Lung (tissue), 12 donors: ENCODE data around the gene XPO4. TPM values are rescaled to one million over a fixed set of nuclear protein-coding genes. Genes with fewer than 3 reads are reported as not detected.
A peak's percentile ranks its signal among the peaks of the same experiment; 100 is the strongest.

Experiments
- ATAC-seq: fragments of 200-7000 bp; cut with Tn5 transposase; one replicate; pipeline ENCODE4 v1.9.1; 2020; ENCODE audit warnings: moderate number of reproducible peaks; ENCODE audit not compliant: insufficient read depth, low FRiP score
- DNase-seq, 3 donors: peaks; one replicate each; pipeline ENCODE4 v3.0.0-alpha.2; 2013 to 2017
- H3K27ac ChIP-seq, 2 donors: one replicate each; pipeline ENCODE4 v1.5.1; 2013; ENCODE audit warnings: mild to moderate bottlenecking in 2 of 2, moderate library complexity in 2 of 2, control low read depth in 1 of 2, inconsistent platforms in 1 of 2, low read depth in 1 of 2, low read length in 1 of 2
- H3K27me3 ChIP-seq, 3 donors: one replicate each; pipeline ENCODE4 v1.5.1; 2013; ENCODE audit warnings: low read length in 2 of 3; ENCODE audit not compliant: control insufficient read depth in 3 of 3, insufficient read depth in 3 of 3
- H3K36me3 ChIP-seq, 4 donors: one replicate each; pipeline ENCODE4 v1.5.1; 2013; ENCODE audit warnings: low read length in 4 of 4, mild to moderate bottlenecking in 1 of 4, moderate library complexity in 1 of 4; ENCODE audit not compliant: control insufficient read depth in 4 of 4, insufficient read depth in 4 of 4
- H3K4me1 ChIP-seq, 5 donors: one replicate each; pipeline ENCODE4 v1.5.1; 2013; ENCODE audit warnings: low read length in 5 of 5, mild to moderate bottlenecking in 2 of 5, moderate library complexity in 1 of 5; ENCODE audit not compliant: control insufficient read depth in 5 of 5, insufficient read depth in 5 of 5
- H3K4me3 ChIP-seq: one replicate; pipeline ENCODE4 v1.5.1; 2013; ENCODE audit warnings: mild to moderate bottlenecking, control low read depth, moderate library complexity
- H3K9ac ChIP-seq, 2 donors: one replicate each; pipeline ENCODE4 v1.5.1; 2013; ENCODE audit warnings: low read length in 2 of 2, control low read depth in 1 of 2; ENCODE audit not compliant: insufficient read depth in 1 of 2
- H3K9me3 ChIP-seq, 4 donors: one replicate each; pipeline ENCODE4 v1.5.1; 2013; ENCODE audit warnings: low read length in 3 of 4, mild to moderate bottlenecking in 1 of 4, moderate library complexity in 1 of 4; ENCODE audit not compliant: control insufficient read depth in 4 of 4, insufficient read depth in 3 of 4
- CTCF ChIP-seq: IDR thresholded peaks from 2 replicates; pipeline ENCODE4 v1.5.1; 2012; ENCODE audit warnings: mild to moderate bottlenecking; ENCODE audit errors: control extremely low read depth, extremely low read depth
- WGBS, 2 donors: extraction: QIAGEN DNeasy Blood & Tissue Kit; methylation state at CpG; one replicate each; pipeline ENCODE4 v1.1.7; 2013; 5-methylcytosine and 5-hydroxymethylcytosine counted together
- polyA plus RNA-seq, 2 donors: library from polyadenylated mRNA; stranded (reverse); fragments of 200-250 nt; gene quantifications; one replicate each; pipeline ENCODE4 v1.2.1, GENCODE V29; 2013
- total RNA-seq, 2 donors: library from RNA; depleted of rRNA in 1 of 2; stranded (reverse); fragments of >200 nt in 1 of 2; gene quantifications; one replicate each; pipeline ENCODE4 v1.2.1, GENCODE V29; 2014 to 2021
- donor health status: control.
- donor health status: control.
- donor health status: Bipolar disorder and iron deficiency.
- donor health status: healthy.
- donor health status: DM: yes; HTN: yes; CAD: no.

XPO4 gene
- total and polyA plus RNA-seq, 4 donors, result 3.1 to 25.5 (median 9.9) TPM

GRCh38 chr13:20904908-20905307 is 2.4 kb upstream of the XPO4 start:
- TF ChIP-seq CTCF, result no peak

GRCh38 chr13:20903164-20903475 is 574 bp upstream of the XPO4 start:
- Histone ChIP-seq H3K4me3 (peak overlapping the region; percentile 96), H3K4me1 (peaks cover 0 to 12% (median 2%) of the 10 kb centered on the region in 5 donors), H3K36me3 (peaks cover 0 to 2% (median 0%) of the 10 kb centered on the region in 4 donors), H3K9me3 (no peaks in the 10 kb centered on the region), H3K27me3 (no peaks in the 10 kb centered on the region), H3K9ac (peak overlapping the region; percentile 27 to 95), H3K27ac (peak overlapping the region; percentile 99)
- no peak for ATAC-seq
- 18 to 24% methylated on average over 14 of the region's 14 CpGs for WGBS, 2 donors
- no peak for DNase-seq
- TF ChIP-seq CTCF, result no peak

More at GRCh38 chr13:20904908-20905307, 2.4 kb upstream of the XPO4 start:
- Histone ChIP-seq H3K9ac (no peak overlapping the region), H3K27me3 (no peaks in the 10 kb centered on the region), H3K4me3 (no peak overlapping the region), H3K36me3 (peaks cover 0 to under 1% (median 0%) of the 10 kb centered on the region in 4 donors), H3K27ac (no peak overlapping the region), H3K9me3 (no peaks in the 10 kb centered on the region), H3K4me1 (peaks cover 0 to 12% (median 2%) of the 10 kb centered on the region in 5 donors)
- DNase-seq (no peak), ATAC-seq (no peak)

- no peaks in the 10 kb centered on the region for H3K27me3 ChIP-seq
- 4 to 5% methylated on average over 21 of the region's 21 CpGs for WGBS, 2 donors
- no peak for TF ChIP-seq CTCF
- H3K27ac ChIP-seq, result peak overlapping the region; percentile 99
- peaks cover 0 to 2% (median 0%) of the 10 kb centered on the region in 4 donors for H3K36me3 ChIP-seq
- H3K9me3 ChIP-seq, result no peaks in the 10 kb centered on the region
- ATAC-seq (no peak), DNase-seq (peak; percentile 34 to 35 (median 35))
- H3K9ac ChIP-seq, result peak overlapping the region; percentile 89 to 95
- peak overlapping the region; percentile 96 for H3K4me3 ChIP-seq
- H3K4me1 ChIP-seq, result peaks cover 0 to 12% (median 2%) of the 10 kb centered on the region in 5 donors
Observed at GRCh38 chr13:20901668-20902437, 693 bp downstream of the XPO4 start.
